SHP77 (cell line): ENCODE measurements around the gene B2M.
A peak's percentile ranks its signal among the peaks of the same experiment; 100 is the strongest.
"Not testable (repeated sequence)": the region's sequence is repeated elsewhere in the genome, so short reads cannot be mapped to it uniquely, and the experiment has no call there.

Source experiments
- DNase-seq, 2 experiments: peaks; one replicate each; lab custom pipeline; 2025; lab: John Stamatoyannopoulos, UW

B2M gene

GRCh38 chr15:44726136-44726535 lies 14.8 kb downstream of the B2M start:
- no peak for DNase-seq

GRCh38 chr15:44726568-44727484 lies 15.5 kb downstream of the B2M start:
- DNase-seq, result peak in 1 of 2 experiments; percentile 21

GRCh38 chr15:44727485-44728231 lies 16.3 kb downstream of the B2M start:
- peak; percentile 10 to 11 for DNase-seq

DNA sequence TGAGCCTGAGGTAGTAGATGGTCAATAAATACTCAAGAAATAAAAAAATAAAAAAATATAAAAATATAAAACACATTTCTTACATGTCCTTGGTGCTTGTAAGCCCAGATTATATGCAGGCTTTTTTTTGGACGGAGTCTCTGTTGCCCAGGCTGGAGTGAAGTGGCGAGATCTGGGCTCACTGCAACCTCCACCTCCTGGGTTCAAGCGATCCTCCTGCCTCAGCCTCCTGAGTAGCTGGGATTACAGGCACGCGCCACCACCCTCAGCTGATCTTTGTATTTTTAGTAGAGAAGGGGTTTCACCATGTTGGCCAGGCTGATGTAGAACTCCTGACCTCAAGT lies 16.9 kb downstream of the B2M start:
- not testable (repeated sequence) for DNase-seq

- peak; percentile 97 to 98 for DNase-seq
Observed at GRCh38 chr15:44728576-44729407, 17.5 kb downstream of the B2M start.

DNA sequence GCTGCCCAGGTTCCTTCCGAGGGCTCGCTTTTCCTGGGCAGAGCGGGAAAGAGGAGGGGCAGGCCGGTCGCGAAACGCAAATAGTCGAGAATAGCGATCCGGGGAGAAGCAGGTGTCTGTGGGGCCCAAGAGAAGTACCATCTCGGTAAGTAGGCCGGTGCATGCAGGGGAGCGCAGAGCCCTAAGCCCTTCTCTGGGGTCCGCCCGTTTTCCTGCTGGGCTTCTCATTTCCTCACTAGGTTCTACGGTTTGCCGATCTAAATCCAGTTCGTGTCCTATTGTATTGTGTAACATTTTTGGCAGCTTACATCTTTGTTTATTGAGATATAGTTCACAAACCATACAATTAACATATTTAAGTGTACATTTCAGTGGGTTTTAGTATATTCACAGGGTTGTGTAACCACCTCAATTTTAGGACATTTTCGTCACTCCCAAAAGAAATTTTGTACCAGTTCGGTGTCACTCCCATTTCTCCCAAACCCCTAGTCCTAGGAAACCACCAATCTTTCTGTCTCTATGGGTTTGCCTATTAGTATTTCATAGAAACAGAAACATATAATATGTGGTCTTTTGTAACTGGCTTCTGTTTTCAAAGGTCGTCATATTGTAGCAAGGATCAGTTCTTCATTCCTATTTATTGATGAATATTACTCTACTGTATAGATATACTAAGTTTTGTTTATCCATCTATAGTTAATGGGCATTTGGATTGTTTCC lies 18.3 kb downstream of the B2M start:
- peak in 1 of 2 experiments; percentile 52 for DNase-seq

DNA sequence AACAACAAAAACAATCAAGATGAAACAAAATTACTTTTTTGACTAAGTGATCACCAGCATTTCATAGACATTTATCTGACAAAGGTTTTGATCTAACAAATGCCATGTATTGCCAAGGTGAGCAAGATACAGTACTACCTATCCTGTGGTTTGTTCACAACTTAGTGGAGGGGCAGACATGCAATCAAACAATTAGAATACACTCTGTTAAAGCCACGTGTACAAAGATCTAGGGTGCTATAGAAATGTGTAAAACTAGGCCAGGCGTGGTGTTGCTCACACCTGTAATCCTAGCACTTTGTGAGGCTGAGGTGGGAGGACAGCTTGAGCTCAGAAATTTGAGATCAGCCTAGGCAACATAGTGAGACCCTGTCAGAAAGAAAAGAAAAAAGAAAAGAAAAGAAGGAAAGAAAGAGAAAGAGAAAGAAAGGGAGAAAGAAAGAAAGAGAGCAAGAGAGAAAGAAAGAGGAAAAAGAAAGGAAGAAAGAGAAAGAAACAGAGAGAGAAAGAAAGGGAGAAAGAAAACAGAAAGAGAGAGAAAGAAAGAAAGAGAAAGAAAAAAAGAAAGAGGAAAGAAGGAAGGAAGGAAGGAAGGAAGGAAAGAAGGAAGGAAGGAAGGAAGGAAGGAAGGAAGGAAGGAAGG lies 23.6 kb downstream of the B2M start:
- DNase-seq, result no peak

- no peak for DNase-seq
Observed at GRCh38 chr15:44735482-44736180, 24.3 kb downstream of the B2M start.

GRCh38 chr15:44736181-44736765 lies 25.0 kb downstream of the B2M start, which contains the start of gene TRIM69:
Gene TRIM69, plus strand, starts transcription at chr15:44736528. Its CDS starts 177 bp downstream, at chr15:44736705.
- no peak for DNase-seq

DNA sequence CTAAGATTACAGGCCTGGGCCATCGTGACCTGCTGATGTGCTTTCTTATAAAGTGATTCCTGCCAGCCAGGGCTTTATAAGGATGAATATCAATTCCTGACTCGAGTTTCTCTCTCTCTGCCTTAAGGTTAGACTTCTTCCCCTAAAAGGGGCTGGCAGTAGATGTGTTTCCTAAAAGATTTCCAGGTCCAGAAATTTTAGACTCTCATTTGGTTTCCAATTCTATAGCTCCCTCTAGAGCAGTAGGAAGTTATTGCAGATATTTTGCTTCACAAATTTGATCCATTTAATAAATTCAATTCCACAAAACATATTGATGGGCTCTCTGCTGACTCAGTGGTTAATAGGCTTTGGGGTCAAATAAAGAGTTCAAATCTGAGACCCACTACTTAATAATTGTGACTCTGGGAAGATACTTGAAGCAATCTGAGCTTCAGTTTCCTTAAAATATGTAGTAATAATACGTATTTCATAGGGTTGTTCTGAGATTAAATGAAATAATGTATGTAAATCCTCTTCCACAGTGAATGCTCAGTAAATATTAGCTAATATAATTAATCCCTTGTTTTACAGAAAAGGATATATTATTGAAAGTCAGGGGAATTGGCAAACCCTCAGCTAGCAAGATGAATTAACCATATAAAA lies 27.1 kb downstream of the B2M start:
- DNase-seq, result peak; percentile 59 to 61

- not testable (repeated sequence) for DNase-seq
Observed at GRCh38 chr15:44739222-44739847, 28.0 kb downstream of the B2M start.

DNA sequence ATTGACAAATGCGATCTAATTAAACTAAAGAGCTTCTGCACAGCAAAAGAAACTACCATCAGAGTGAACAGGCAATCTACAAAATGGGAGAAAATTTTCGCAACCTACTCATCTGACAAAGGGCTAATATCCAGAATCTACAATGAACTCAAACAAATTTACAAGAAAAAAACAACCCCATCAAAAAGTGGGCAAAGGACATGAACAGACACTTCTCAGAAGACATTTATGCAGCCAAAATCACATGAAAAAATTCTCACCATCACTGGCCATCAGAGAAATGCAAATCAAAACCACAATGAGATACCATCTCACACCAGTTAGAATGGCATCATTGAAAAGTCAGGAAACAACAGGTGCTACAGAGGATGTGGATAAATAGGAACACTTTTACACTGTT lies 32.1 kb downstream of the B2M start:
- DNase-seq, result not testable (repeated sequence)

DNA sequence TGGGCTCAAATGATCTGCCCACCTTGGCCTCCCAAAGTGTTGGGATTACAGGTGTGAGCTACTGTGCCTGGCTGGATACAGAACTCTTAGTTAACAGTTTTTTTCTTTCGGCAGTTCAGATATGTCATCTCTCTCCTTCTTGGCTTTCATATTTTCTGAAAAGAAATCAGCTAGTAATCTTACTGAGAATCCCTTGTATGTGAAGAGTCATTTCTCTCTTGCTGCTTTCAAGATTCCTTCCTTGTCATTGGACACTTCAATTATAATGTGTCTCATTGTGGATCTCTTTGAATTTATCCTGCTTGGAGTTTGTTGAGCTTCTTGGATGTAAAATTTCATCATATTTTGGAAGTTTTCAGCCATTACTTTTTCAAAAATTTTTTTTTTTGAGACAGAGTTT lies 42.0 kb downstream of the B2M start:
- DNase-seq, result no peak

- no peak for DNase-seq
Observed at GRCh38 chr15:44763187-44763586, 51.9 kb downstream of the B2M start.

DNA sequence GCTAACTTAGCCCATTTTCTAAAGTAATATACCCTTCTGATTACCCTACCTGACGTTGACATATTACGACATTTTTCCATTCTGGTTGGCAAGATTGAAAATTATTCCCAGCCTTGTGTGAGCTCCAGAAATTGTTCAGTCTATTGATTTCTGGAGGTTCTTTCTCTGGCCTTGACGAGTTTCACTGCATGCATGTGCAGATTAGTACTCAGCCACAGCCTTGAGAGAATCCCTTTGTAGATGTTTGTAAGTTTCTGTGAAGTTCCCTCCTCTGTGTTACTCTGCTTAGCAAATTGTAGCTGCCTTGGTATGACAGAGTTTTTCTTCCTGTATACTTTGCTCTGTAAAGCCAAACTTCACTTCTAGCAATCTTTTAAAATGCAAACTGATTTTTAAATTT lies 52.5 kb downstream of the B2M start:
- DNase-seq, result no peak

DNA sequence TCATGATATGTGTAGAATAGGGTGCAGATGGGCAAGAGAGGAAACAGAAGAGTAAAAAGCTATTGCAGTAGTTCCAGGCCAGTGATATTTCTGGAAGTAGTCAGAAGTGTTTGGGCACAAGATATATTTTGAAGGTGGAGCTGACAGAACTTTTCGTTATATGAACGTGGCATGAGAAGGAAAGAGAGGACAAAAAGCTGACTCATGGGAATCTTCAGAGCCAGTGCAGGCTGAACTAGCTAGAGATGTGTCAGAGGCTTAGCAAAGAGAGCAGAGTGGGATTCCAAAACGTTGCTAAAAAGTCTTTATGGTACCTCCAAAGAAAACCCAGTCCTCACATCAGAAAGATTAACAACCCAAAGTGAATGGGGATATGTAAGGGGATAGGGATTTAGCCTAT lies 53.7 kb downstream of the B2M start:
- no peak for DNase-seq
